Measurements from ENCODE around the gene KDM3B. TPM values are rescaled to one million over a fixed set of nuclear protein-coding genes. Genes with fewer than 3 reads are reported as not detected.

KDM3B gene
- total RNA-seq, 4 donors from 2014 or later: 60.8 to 101 (median 76.6) TPM

- in situ Hi-C loops (cut with MboI; ENCODE audit: low pct_ligation_motif_present in 1 of 4, low pct_unique_long_range_greater_than_20kb in 1 of 4, low sequenced_read_pairs in 3 of 4): no loop called here
- no peaks in the 10 kb centered on the region for H3K27me3 ChIP-seq
- DNase-seq: no peak
- no peak overlapping the region for H3K4me3 ChIP-seq
- no peak overlapping the region for H3K27ac ChIP-seq
- H3K36me3 ChIP-seq: peaks cover 0 to 29% (median 12%) of the 10 kb centered on the region in 4 donors
- intact Hi-C loops (cut with DNase I; ENCODE audit: low total_unique reads): no loop called here
- peaks cover 6 to 52% (median 8%) of the 10 kb centered on the region in 4 donors for H3K4me1 ChIP-seq
- no peaks in the 10 kb centered on the region for H3K9me3 ChIP-seq
- no peak for TF ChIP-seq POLR2AphosphoS5 (IDR thresholded peaks at IDR 0.05)
- TF ChIP-seq POLR2A (IDR thresholded peaks at IDR 0.05): no peak
- TF ChIP-seq EP300 (IDR thresholded peaks at IDR 0.05; ENCODE audit: low read depth): no peak
- TF ChIP-seq CTCF (IDR thresholded peaks at IDR 0.05): no peak
- 96 to 100% methylated on average over 1 to 2 of the region's 2 CpGs for WGBS, 2 donors (ENCODE audit: low coverage in 1 of 2)
These were observed 19.0 kb downstream of the KDM3B start for GRCh38 chr5:138371454-138371853.

GRCh38 chr5:138372225-138372624, 19.7 kb downstream of the KDM3B start:
- intact Hi-C loops (cut with DNase I; ENCODE audit: low total_unique reads): no loop called here
- in situ Hi-C loops (cut with MboI; ENCODE audit: low pct_ligation_motif_present in 1 of 4, low pct_unique_long_range_greater_than_20kb in 1 of 4, low sequenced_read_pairs in 3 of 4): no loop called here
- TF ChIP-seq EP300 (IDR thresholded peaks at IDR 0.05; ENCODE audit: low read depth) (no peak), POLR2A (IDR thresholded peaks at IDR 0.05) (no peak), CTCF (IDR thresholded peaks at IDR 0.05) (no peak), POLR2AphosphoS5 (IDR thresholded peaks at IDR 0.05) (no peak)

GRCh38 chr5:138372653-138373052, 20.2 kb downstream of the KDM3B start:
- 70 to 100% methylated on average over 1 to 5 of the region's 5 CpGs for WGBS, 2 donors (ENCODE audit: low coverage in 1 of 2)
- Histone ChIP-seq H3K27ac (no peak overlapping the region), H3K36me3 (peaks cover 0 to 41% (median 18%) of the 10 kb centered on the region in 4 donors), H3K9me3 (no peaks in the 10 kb centered on the region), H3K4me1 (peaks cover 0 to 40% (median 2%) of the 10 kb centered on the region in 4 donors), H3K27me3 (no peaks in the 10 kb centered on the region), H3K4me3 (no peak overlapping the region)
- TF ChIP-seq EP300 (IDR thresholded peaks at IDR 0.05; ENCODE audit: low read depth): no peak
- TF ChIP-seq POLR2AphosphoS5 (IDR thresholded peaks at IDR 0.05): no peak
- no peak for TF ChIP-seq CTCF (IDR thresholded peaks at IDR 0.05)
- TF ChIP-seq POLR2A (IDR thresholded peaks at IDR 0.05): no peak
- intact Hi-C loops (cut with DNase I; ENCODE audit: low total_unique reads): no loop called here
- in situ Hi-C loops (cut with MboI; ENCODE audit: low pct_ligation_motif_present in 1 of 4, low pct_unique_long_range_greater_than_20kb in 1 of 4, low sequenced_read_pairs in 3 of 4): no loop called here
- DNase-seq: no peak

More at GRCh38 chr5:138372225-138372624, 19.7 kb downstream of the KDM3B start:
- no peaks in the 10 kb centered on the region for H3K27me3 ChIP-seq
- DNase-seq: no peak
- WGBS, 2 donors (ENCODE audit: low coverage in 1 of 2): 50 to 68% methylated on average over 1 of the region's 1 CpG
- no peaks in the 10 kb centered on the region for H3K9me3 ChIP-seq
- H3K36me3 ChIP-seq: peaks cover 0 to 36% (median 16%) of the 10 kb centered on the region in 4 donors
- peaks cover 0 to 45% (median 5%) of the 10 kb centered on the region in 4 donors for H3K4me1 ChIP-seq
- no peak overlapping the region for H3K27ac ChIP-seq
- H3K4me3 ChIP-seq: no peak overlapping the region

GRCh38 chr5:138382347-138382746, 29.9 kb downstream of the KDM3B start:
- TF ChIP-seq CTCF (IDR thresholded peaks at IDR 0.05) (no peak), POLR2AphosphoS5 (IDR thresholded peaks at IDR 0.05) (no peak), POLR2A (IDR thresholded peaks at IDR 0.05) (no peak)
- Histone ChIP-seq H3K4me1 (no peaks in the 10 kb centered on the region), H3K27me3 (no peaks in the 10 kb centered on the region), H3K36me3 (peaks cover 0 to 91% (median 41%) of the 10 kb centered on the region in 4 donors), H3K4me3 (no peak overlapping the region), H3K9me3 (no peaks in the 10 kb centered on the region), H3K27ac (no peak overlapping the region)
- intact Hi-C loops (cut with DNase I; ENCODE audit: low total_unique reads) (no loop called here), in situ Hi-C loops (cut with MboI; ENCODE audit: low pct_ligation_motif_present in 1 of 4, low pct_unique_long_range_greater_than_20kb in 1 of 4, low sequenced_read_pairs in 3 of 4) (no loop called here)
- WGBS, 2 donors (ENCODE audit: low coverage in 1 of 2): 91 to 97% methylated on average over 5 to 8 of the region's 8 CpGs
- DNase-seq: no peak

All from transverse colon (tissue), 4 donors.